HG03045 (cell line): Measurements from ENCODE around the gene CCDC15.
"Not testable (repeated sequence)": the region's sequence is repeated elsewhere in the genome, so short reads cannot be mapped to it uniquely, and the experiment has no call there.

Experiments used
- ATAC-seq: cut with Tn5 transposase; IDR thresholded peaks from one replicate; pipeline ENCODE4 v1.9.1; 2021; ENCODE audit warnings: mild to moderate bottlenecking, moderate library complexity; ENCODE audit not compliant: unreplicated experiment

The CCDC15 gene

DNA sequence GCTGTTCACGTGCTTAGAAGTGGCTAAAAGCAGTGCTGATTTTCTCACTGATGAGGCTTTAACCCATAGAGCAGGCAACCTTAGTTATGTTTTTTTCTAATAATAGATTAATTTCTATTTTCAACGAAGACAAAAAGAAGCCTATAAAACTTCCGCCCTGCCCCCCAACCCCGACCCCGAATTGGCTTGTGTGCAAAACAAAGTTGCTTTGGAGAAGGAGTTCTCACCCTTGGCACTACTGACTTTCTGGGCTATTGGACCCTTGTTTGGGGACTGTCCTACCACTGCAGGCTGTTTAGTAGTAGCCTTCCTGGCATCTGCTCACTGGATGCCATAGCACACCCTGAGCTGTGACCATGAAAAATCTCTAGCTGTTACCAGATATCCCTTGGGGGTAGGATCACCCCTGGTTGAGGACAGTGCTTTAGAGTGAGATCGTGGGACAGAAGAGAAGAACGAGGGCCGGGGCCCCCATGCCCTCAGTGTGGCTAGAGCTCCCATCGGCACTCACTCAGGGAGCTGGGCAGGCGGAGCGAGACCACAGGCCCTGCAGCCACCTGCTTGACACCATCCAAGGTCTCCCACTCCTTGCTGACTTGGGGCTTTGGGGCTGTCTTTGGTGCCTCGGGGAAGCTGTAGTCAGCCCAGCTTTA lies 126.0 kb downstream of the CCDC15 start:
- ATAC-seq, result no peak

DNA sequence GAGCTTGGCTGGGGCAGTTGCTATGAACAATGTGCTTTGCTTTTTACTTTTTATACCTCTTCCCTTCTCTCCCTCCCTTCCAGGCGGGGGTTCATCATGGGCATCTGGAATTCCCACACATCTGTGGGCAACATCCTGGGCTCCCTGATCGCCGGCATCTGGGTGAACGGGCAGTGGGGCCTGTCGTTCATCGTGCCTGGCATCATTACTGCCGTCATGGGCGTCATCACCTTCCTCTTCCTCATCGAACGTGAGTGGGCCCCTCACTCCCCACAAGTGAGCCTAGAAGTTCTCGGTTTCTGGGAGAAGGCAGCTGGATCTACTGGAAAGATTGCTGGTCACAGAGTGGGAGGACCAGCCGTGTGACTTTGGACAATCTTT lies 126.5 kb downstream of the CCDC15 start:
- ATAC-seq, result no peak

DNA sequence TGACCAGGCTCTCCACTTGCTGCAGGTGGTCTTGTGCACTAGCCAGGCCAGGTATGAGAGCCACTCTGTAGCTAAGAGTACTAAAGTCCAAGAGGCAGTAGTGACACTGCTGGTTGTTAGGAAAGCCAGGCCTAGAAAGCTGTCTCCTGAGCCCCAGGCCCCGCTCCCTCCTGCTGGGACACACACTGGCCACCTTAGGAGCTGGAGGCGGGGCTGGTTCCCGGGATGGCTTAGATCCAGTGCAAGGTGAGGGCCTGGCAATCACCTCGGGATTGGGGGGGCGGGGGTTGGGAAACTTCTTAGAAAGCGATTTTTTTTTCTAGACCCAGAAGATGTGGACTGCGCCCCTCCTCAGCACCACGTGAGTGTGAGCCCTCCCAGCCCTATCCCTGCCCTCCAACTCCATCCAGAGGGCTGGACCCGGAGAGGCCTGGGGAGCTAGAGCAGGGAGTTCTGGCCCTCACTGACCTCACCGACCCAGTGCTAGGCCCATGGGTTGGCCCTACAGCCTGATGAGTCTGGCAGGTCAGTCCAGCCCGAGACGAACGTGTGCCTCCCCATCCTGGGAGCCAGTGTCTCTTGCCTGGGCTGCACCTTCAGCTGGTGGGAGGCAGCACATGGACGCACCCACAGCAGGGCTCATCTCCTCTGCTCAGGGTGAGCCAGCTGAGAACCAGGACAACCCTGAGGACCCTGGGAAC lies 127.2 kb downstream of the CCDC15 start:
- ATAC-seq, result no peak

DNA sequence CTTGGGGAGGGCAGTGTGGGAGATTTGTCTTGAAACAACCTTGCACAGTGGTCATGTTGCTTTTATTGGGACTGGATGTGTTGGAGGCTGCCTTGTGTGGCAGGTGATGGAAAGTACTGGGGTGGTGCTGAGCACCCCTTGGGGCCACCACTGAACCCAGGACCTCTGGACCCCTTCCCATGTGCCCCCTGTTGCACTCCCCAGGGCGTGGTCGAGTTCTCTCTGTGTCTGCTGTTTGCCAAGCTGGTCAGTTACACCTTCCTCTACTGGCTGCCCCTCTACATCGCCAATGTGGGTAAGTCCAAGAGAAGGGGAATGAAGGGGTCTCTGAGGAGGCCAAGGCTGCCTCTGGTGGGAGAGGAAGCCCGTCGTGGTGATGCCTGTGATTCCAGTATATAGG lies 128.0 kb downstream of the CCDC15 start:
- no peak for ATAC-seq

DNA sequence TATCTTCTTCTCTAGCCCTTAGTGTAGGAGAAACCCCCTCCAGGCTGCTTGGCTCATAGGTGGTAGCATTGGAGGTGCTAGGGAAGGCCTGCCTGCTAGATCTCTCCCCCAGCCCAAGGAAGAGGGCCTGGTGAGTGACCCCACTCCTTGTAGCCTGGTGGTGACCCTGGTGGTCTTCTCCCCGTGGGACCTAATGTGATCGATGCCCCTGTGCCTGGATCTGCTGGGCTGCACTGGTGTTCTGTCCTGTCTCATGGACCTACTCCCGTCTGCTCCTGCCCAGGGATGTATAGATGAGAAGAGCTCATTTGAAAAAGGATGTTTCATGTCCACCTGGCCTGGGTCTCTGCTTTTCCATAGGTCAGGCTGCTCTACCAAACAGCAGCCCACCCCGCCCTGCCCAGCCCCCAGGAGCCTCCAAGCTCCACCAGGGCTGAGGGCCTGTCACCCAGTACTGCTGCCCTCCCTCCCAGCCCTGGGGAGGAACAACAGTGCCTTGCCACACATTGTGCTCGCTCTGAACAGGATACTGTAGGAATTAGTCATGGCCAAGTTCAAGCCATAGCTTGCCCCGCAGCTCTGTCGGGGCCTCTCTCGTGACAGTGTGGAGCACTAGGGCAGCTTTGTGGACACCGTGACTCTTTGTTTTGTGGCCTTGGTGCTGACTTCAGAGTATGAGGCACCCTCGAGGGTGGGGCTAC lies 128.8 kb downstream of the CCDC15 start:
- ATAC-seq, result no peak

DNA sequence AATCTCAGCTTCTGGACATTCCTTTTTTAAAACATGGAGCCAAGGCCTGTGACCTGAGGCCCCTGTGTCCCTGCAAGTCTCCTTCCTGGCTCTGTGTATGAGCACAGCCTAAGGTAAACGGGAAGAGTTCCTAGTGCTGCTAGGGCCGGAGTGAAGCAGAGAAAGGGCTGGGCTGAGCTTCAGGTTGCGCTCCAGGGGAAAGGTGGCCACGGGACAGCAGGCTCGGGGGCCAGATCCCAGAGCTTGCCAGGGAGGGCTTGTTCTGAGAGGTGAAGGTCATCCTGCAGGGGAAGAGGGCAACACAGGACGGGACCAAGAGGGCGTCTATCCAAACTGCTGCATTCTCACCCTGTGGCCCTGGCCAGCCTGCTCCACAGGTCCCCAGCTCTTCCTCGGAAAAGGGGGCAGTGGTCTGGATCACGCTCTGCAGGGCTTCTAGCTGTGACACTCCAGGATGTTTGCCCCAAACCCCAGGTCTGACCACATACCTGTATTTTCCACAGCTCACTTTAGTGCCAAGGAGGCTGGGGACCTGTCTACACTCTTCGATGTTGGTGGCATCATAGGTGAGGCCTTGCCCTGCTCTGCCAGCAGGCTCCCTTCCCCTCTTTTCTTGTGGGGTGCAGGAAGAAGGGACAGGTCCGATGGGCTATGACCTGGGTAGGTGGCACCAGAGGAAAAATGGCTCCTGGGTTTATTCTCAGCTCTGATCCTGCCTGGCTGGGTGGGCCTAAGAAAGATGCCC lies 129.5 kb downstream of the CCDC15 start:
- no peak for ATAC-seq

DNA sequence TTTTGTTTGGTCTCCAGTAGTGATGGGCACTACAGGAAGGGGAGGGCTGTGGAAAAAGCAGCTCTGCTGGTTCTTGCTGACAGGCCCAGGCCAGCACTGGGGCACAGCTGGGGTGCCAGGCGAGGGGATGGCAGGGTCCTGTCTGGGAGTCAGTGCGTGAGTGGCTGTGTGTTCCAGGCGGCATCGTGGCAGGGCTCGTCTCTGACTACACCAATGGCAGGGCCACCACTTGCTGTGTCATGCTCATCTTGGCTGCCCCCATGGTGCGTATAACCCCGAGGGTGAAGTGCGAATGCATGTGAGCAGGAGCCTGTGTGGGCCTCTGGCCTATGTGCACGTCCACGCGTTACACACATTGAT lies 130.0 kb downstream of the CCDC15 start:
- ATAC-seq, result no peak

DNA sequence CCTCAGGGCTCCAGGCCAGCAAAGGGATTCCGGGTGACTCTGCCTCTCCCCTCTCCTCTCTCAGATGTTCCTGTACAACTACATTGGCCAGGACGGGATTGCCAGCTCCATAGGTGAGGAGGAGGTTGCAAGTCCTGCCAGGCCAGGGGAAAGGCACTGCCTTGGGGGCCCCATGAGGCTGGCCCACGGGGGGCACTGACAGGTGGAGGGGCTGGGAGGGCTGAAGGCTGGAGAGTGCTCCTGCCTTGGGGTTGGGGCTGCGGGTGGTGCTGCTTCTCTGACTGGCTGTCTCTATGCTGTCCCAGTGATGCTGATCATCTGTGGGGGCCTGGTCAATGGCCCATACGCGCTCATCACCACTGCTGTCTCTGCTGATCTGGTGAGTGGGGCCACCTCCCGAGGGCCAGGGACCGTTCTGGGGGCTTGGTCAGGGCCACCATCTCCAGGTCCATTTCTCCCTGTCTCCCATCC lies 130.8 kb downstream of the CCDC15 start:
- ATAC-seq, result no peak

DNA sequence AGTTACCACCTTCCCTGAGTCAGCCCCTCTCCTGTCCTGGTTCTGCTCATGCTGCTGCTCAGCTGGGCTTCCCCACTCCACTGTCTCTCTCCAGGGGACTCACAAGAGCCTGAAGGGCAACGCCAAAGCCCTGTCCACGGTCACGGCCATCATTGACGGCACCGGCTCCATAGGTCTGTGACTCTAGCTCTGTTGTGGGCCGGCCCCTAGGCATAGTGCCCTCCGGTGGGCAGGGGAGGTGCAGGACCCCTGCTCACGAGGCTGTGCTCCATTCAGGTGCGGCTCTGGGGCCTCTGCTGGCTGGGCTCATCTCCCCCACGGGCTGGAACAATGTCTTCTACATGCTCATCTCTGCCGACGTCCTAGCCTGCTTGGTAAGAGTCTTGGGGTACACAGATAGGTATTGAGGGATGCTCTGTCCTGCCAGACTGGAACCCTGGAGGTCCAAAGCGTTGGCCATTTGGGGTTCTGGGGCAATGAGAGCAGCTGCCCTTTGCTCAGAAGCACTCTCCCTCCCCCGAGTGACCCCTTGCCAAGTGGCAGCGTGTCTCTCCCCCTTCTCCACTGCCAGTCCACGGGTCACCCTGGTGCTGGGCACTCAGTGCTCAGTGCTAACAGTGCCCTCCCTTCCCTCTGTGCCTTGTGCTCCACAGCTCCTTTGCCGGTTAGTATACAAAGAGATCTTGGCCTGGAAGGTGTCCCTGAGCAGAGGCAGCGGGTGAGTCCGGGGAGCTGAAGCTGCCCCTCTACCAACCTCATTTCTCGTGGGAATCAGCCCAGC lies 131.5 kb downstream of the CCDC15 start:
- no peak for ATAC-seq

DNA sequence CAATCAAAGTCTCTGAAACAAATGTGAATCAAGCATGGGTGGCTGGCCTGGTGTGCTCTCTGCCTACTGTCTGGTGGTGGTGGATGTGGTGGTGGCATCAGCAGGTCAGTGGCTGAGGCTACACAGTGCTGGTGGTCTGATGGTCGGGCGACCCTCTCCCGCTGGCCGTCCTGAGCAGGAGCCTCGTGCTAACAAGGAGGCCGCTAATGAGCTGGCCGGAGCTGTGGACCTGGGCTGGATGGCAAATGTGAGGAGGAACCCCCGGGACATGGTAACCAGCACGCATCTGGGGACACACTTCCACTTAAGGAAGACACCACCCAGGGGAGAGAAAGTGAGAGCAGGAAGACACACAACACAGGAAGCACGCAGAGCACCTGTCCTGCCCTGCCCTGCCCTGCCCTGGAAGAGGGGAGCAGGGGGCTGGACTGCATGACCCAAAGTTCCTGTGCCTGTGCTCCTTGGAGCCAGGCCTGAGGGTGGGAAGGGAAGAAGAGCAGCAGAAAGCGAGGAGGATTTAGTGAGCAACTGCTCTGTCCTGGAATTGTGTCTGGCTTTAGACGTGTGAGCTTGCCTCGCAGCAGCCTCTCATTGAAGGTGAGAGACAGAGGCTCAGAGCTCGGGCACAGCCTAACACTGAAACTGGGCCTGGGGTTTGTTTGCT lies 132.8 kb downstream of the CCDC15 start:
- no peak for ATAC-seq

DNA sequence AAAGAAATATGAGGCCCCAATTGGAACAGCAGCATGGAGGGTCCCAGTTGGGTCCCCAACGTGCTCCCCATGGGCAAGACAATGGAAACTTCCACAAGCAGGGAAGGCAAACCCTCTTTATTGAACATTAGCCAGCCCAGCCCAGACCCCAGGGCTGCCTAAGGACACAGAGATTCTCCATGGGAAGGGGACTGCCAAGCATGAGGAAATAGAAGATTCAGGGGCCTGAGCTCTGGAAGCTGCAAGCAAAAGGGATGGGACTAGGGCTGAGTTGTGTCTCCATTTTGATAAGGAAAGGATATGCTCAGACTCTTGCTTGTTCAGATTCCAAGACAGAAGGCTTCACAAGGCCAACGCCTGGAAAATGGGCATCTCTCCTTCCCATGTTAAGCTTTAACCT lies 134.1 kb downstream of the CCDC15 start:
- ATAC-seq, result no peak

DNA sequence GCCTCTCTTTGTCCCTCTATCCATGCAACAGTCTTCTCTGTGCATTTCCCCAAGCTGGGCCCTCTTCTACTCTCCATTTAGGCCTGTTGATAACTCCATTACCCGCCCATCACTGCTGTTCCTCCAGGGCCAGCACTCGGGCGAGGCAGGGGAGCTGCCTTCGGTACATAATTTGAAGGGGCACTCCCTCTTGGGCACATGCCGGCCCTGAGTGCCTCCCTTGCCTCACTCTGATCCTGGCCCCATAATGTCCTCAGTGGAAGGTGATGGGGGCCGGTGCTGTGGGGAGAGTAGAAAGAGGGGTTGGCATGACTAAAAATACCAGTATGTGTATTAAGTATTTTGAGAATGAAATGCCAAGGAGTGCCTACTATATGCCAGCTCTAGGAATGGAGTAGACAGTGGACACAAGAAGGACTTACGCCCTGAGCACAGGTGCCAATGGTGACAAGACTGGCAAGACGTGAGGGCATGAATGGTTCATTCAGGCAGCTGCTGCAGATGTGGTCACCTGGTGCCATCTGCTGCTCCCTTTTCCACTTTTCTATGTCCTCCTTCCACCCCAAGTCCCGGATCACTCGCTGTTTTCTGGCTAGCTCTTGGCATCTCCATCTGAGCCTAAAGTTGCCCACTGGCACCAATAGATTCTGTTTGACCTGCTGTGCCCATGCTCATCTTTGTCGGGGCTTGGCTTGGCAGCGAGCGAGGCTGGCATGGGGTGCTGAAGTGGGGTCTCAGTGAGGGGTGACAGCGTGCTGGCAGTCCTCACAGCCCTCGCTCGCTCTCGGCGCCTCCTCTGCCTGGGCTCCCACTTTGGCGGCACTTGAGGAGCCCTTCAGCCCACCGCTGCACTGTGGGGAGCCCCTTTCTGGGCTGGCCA lies 134.8 kb downstream of the CCDC15 start:
- no peak for ATAC-seq

DNA sequence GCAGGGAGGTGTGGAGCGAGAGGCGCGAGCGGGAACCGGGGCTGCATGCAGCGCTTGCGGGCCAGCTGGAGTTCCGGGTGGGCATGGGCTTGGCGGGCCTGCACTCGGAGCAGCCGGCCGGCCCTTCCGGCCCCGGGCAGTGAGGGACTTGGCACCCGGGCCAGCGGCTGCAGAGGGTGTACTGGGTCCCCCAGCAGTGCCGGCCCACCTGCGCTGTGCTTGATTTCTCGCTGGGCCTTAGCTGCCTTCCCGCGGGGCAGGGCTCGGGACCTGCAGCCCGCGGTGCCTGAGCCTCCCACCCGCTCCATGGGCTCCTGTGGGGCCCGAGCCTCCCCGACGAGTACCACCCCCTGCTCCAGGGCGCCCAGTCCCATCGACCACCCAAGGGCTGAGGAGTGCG lies 135.5 kb downstream of the CCDC15 start:
- ATAC-seq, result not testable (repeated sequence)

DNA sequence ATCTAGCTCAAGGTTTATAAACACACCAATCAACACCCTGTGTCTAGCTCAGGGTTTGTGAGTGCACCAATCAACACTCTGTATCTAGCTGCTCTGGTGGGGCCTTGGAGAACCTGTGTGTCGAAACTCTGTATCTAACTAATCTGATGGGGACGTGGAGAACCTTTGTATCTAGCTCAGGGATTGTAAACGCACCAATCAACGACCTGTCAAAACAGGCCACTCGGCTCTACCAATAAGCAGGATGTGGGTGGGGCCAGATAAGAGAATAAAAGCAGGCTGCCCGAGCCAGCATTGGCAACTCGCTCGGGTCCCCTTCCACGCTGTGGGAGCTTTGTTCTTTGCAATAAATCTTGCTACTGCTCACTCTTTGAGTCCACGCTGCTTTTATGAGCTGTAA lies 136.1 kb downstream of the CCDC15 start:
- not testable (repeated sequence) for ATAC-seq

DNA sequence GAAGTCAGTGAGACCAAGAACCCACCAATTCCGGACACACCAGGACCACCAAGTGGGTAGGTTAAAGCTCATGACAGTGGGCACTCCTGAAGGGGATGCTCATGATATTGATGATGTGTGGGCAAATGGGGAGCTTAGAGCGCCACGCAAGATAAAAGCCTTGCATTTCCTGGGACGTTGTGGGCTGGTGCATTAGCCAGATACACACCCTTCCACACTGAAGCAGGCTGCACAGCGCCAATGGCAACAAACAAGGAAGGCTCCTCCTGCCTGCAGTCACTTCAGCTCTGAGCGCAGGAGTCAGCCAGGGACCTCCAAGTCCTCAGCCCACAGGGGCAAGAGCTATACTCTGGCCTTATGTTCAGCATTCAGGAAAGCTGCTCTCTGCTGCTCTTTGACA lies 136.8 kb downstream of the CCDC15 start:
- no peak for ATAC-seq
